Endothelial cell of umbilical vein (primary cell): Measurements from ENCODE around the gene GSDME. TPM values are rescaled to one million over a fixed set of nuclear protein-coding genes. Genes with fewer than 3 reads are reported as not detected.

Experiments used
- BruUV-seq: library from RNA; stranded (reverse); fragments of 400-500 nt; replicated peaks from 2 replicates; lab custom pipeline; 2021; lab: Mats Ljungman, UMichigan
- CTCF ChIA-PET: fragments of 300-600, 350-600 bp; sonication (Branson Sonifier 250); formaldehyde crosslinking; loops from one replicate; lab custom pipeline; 2021; ENCODE audit warnings: antibody characterized with exemption, inconsistent platforms; lab: Charles Lee
- POLR2A ChIA-PET: fragments of 300-600, 350-600 bp; sonication (Branson Sonifier 250); formaldehyde crosslinking; loops from one replicate; lab custom pipeline; 2021; ENCODE audit warnings: antibody characterized with exemption, inconsistent platforms; lab: Charles Lee
- DNase-seq: peaks from one replicate; pipeline ENCODE4 v3.0.0-alpha.2; 2011; ENCODE audit warnings: low read depth, low spot score
- FAIRE-seq: peaks from 2 replicates; lab custom pipeline; 2011; peaks lifted over from hg19 to GRCh38; lab: Jason Lieb, UNC
- H2AFZ ChIP-seq: 2 replicates; pipeline ENCODE4 v1.6.0; 2012; ENCODE audit warnings: low read depth, low read length, control low read depth, inconsistent platforms
- H3K27ac ChIP-seq: 2 replicates; pipeline ENCODE4 v1.5.1; 2011; ENCODE audit warnings: low read depth, mild to moderate bottlenecking, control low read depth, low read length, moderate library complexity; ENCODE audit not compliant: insufficient read depth
- H3K27me3 ChIP-seq, 2 experiments: 2 replicates each; pipeline versions ENCODE4 v1.6.0 to v1.6.1; 2011; ENCODE audit warnings: low read length in 2 of 2, mixed read lengths in 1 of 2; ENCODE audit not compliant: control insufficient read depth in 2 of 2, insufficient read depth in 2 of 2
- H3K36me3 ChIP-seq, 2 experiments: 2 replicates in 1 of 2; 3 replicates in 1 of 2; pipeline ENCODE4 v1.5.1; 2011; ENCODE audit warnings: low read length in 2 of 2, mild to moderate bottlenecking in 1 of 2, moderate library complexity in 1 of 2; ENCODE audit not compliant: control insufficient read depth in 2 of 2, insufficient read depth in 2 of 2; ENCODE audit errors: extremely low read depth in 1 of 2
- H3K4me1 ChIP-seq: 3 replicates; pipeline ENCODE4 v1.5.1; 2011; ENCODE audit warnings: mild to moderate bottlenecking, low read length; ENCODE audit not compliant: control insufficient read depth, insufficient read depth; ENCODE audit errors: extremely low read depth
- H3K4me2 ChIP-seq: 2 replicates; pipeline ENCODE4 v1.6.1; 2011; ENCODE audit warnings: low read length, control low read depth, mixed read lengths; ENCODE audit not compliant: insufficient read depth
- H3K4me3 ChIP-seq, 3 experiments: fragments of 200-600 bp in 1 of 3; sonication (generic), shearing (Covaris generic) in 1 of 3; replicated peaks in 1 of 3; 2 replicates each; pipeline ENCODE4 v1.5.1; 2011 to 2016; ENCODE audit warnings: control low read depth in 3 of 3, low read length in 3 of 3, mild to moderate bottlenecking in 2 of 3, inconsistent platforms in 1 of 3, low read depth in 1 of 3, moderate library complexity in 1 of 3; ENCODE audit not compliant: insufficient read depth in 1 of 3
- H3K79me2 ChIP-seq: 2 replicates; pipeline ENCODE4 v1.6.0; 2012; ENCODE audit warnings: low read length, inconsistent platforms; ENCODE audit not compliant: control insufficient read depth, insufficient read depth
- H3K9ac ChIP-seq: replicated peaks from 2 replicates; pipeline ENCODE3; 2011; ENCODE audit warnings: low read length, control low read depth; ENCODE audit not compliant: insufficient read depth; ENCODE audit errors: extremely low read depth
- H3K9me1 ChIP-seq: replicated peaks from 3 replicates; pipeline ENCODE4 v1.6.0; 2011; ENCODE audit warnings: mild to moderate bottlenecking, low read length; ENCODE audit not compliant: control insufficient read depth, insufficient read depth; ENCODE audit errors: extremely low read depth
- H3K9me3 ChIP-seq: replicated peaks from 2 replicates; pipeline ENCODE4 v1.5.1; 2012; ENCODE audit warnings: low read length, inconsistent platforms; ENCODE audit not compliant: control insufficient read depth, insufficient read depth
- H4K20me1 ChIP-seq: replicated peaks from 2 replicates; pipeline ENCODE3; 2011; ENCODE audit warnings: mild to moderate bottlenecking, low read length; ENCODE audit not compliant: control insufficient read depth, insufficient read depth; ENCODE audit errors: extremely low read depth
- EZH2 ChIP-seq: IDR thresholded peaks from 2 replicates; pipeline ENCODE4 v1.6.1; 2012; ENCODE audit warnings: borderline replicate concordance, low read depth, mild to moderate bottlenecking, moderate library complexity, low read length, inconsistent platforms; ENCODE audit not compliant: severe bottlenecking
- FOS ChIP-seq: IDR thresholded peaks from 2 replicates; pipeline ENCODE4 v1.6.1; 2011; ENCODE audit warnings: mild to moderate bottlenecking, low read length, moderate library complexity, borderline replicate concordance; ENCODE audit not compliant: insufficient read depth
- GATA2 ChIP-seq: IDR thresholded peaks from 2 replicates; pipeline ENCODE4 v1.7.0; 2011; ENCODE audit warnings: low read depth, mild to moderate bottlenecking, moderate library complexity, mixed read lengths, low read length; ENCODE audit not compliant: insufficient read length, insufficient read depth
- JUN ChIP-seq: IDR thresholded peaks from 2 replicates; pipeline ENCODE4 v1.6.1; 2011; ENCODE audit warnings: borderline replicate concordance, low read depth; ENCODE audit not compliant: insufficient read length, insufficient read depth
- MAX ChIP-seq: IDR thresholded peaks from 2 replicates; pipeline ENCODE4 v1.6.1; 2011; ENCODE audit not compliant: insufficient read depth, insufficient read length
- MYC ChIP-seq: IDR thresholded peaks from one replicate; pipeline ENCODE4 v1.6.1; 2011; ENCODE audit warnings: mild to moderate bottlenecking, low read depth, low read length
- POLR2A ChIP-seq: IDR thresholded peaks from 2 replicates; pipeline ENCODE4 v1.6.1; 2012; ENCODE audit warnings: low read depth, mild to moderate bottlenecking, control low read depth, low read length
- POLR2AphosphoS5 ChIP-seq: IDR thresholded peaks from 2 replicates; pipeline ENCODE4 v1.6.1; 2012; ENCODE audit warnings: low read depth, mild to moderate bottlenecking, control low read depth, low read length, moderate library complexity; ENCODE audit not compliant: insufficient read depth
- dilution Hi-C: fragments of 300-500 bp; cut with MboI; formaldehyde crosslinking; loops from one replicate; pipeline ENCODE4 v1.15.0; 2019; ENCODE audit warnings: low sequenced_read_pairs; ENCODE audit not compliant: extremely low pct_ligation_motif_present
- intact Hi-C: fragments of 100-400 bp; cut with micrococcal nuclease; formaldehyde crosslinking; loops from one replicate; pipeline ENCODE4 v1.10.0; 2022
- polyA plus RNA-seq, 4 experiments: library from polyadenylated mRNA; depleted of rRNA in 3 of 4; stranded (reverse) in 3 of 4; unstranded in 1 of 4; fragments of >200 nt; gene quantifications; 2 replicates each; pipeline versions ENCODE4 v1.2.1 to v1.2.3, GENCODE V29; 2011 to 2012; ENCODE audit warnings: missing spikeins in 1 of 4
- total RNA-seq: library from RNA; stranded (reverse); gene quantifications from 2 replicates; pipeline ENCODE4 v1.2.3, GENCODE V29; 2021
- TF ChIP-seq, protein P1 (sequence below), 2 donors: IDR thresholded peaks; 1 replicate in 1 of 2; 2 replicates in 1 of 2; pipeline ENCODE4 v1.5.1; 2011; ENCODE audit warnings: low read length in 2 of 2, mild to moderate bottlenecking in 2 of 2, moderate library complexity in 2 of 2, control low read depth in 1 of 2, inconsistent platforms in 1 of 2, low read depth in 1 of 2; ENCODE audit not compliant: insufficient read depth in 1 of 2; ENCODE audit errors: extremely low read depth in 1 of 2

GSDME gene
- total and polyA plus RNA-seq, 2 donors (not counting 3 experiments of a cell fraction or from before 2014, with no cell fraction given): 21.1 to 23.4 TPM

DNA sequence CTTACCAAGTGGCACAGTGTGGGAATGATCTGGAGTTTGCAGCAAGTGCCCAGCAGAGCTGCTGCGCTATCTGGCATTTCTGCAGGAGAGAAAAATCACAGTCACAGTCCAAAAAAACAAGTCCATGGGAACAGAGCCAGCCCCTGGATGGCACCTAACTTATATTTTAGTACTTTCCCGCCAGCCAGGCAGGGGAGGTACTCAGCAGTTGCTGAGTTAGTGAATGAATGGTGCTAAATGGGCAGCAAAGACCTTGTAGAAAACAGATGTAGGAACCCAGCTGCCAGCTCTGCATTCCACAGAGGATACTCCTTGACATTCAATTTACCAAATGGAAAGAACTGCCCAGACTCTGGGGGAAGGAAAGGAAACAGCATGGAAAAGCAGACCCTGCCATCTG lies 54.5 kb downstream of the GSDME start:
- TF ChIP-seq MAX: no peak
- TF ChIP-seq EZH2: no peak
- TF ChIP-seq FOS: no peak
- TF ChIP-seq, protein P1, sequence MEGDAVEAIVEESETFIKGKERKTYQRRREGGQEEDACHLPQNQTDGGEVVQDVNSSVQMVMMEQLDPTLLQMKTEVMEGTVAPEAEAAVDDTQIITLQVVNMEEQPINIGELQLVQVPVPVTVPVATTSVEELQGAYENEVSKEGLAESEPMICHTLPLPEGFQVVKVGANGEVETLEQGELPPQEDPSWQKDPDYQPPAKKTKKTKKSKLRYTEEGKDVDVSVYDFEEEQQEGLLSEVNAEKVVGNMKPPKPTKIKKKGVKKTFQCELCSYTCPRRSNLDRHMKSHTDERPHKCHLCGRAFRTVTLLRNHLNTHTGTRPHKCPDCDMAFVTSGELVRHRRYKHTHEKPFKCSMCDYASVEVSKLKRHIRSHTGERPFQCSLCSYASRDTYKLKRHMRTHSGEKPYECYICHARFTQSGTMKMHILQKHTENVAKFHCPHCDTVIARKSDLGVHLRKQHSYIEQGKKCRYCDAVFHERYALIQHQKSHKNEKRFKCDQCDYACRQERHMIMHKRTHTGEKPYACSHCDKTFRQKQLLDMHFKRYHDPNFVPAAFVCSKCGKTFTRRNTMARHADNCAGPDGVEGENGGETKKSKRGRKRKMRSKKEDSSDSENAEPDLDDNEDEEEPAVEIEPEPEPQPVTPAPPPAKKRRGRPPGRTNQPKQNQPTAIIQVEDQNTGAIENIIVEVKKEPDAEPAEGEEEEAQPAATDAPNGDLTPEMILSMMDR (IDR thresholded peaks at IDR 0.05; ENCODE audit: extremely low read depth in 1 of 2, insufficient read depth in 1 of 2, low read depth in 1 of 2, low read length in 2 of 2): no peak
- no peak for TF ChIP-seq POLR2A
- TF ChIP-seq GATA2: no peak
- no peak for TF ChIP-seq POLR2AphosphoS5
- TF ChIP-seq MYC: no peak
- no peak for TF ChIP-seq JUN
- Histone ChIP-seq H3K27me3 (no peaks in the 10 kb centered on the region), H3K4me1 (no peaks in the 10 kb centered on the region), H2AFZ (no peak overlapping the region), H4K20me1 (no peaks in the 10 kb centered on the region), H3K27ac (no peak overlapping the region), H3K9me1 (no peaks in the 10 kb centered on the region), H3K4me2 (no peak overlapping the region), H3K9ac (no peak overlapping the region), H3K36me3 (peaks cover 0 to 2% of the 10 kb centered on the region in 2 experiments), H3K9me3 (no peaks in the 10 kb centered on the region), H3K4me3 (no peak overlapping the region), H3K79me2 (no peaks in the 10 kb centered on the region)
- ChIA-PET CTCF (interaction anchor here (0.9 kb wide), 1 partner anchor 9 kb away, joined by 3 read pairs; no protein-coding TSS in a partner anchor), POLR2A (no interaction called here)
- no peak for FAIRE-seq
- no peak for DNase-seq
- dilution Hi-C loops (no loop called here), intact Hi-C loops (no loop called here)
- BruUV-seq: no TSS peak
